KBM-7 (cell line): ENCODE results near the gene CIB2.

Source experiments
- DNase-seq: peaks from one replicate; pipeline ENCODE4 v3.0.0-alpha.2; 2015
- in situ Hi-C: fragments of 300-500 bp; cut with MboI; formaldehyde crosslinking; loops from 2 replicates; pipeline ENCODE4 v1.14.3; 2020; ENCODE audit warnings: low sequenced_read_pairs, low pct_unique_long_range_greater_than_20kb, mixed read lengths

CIB2 gene

DNA sequence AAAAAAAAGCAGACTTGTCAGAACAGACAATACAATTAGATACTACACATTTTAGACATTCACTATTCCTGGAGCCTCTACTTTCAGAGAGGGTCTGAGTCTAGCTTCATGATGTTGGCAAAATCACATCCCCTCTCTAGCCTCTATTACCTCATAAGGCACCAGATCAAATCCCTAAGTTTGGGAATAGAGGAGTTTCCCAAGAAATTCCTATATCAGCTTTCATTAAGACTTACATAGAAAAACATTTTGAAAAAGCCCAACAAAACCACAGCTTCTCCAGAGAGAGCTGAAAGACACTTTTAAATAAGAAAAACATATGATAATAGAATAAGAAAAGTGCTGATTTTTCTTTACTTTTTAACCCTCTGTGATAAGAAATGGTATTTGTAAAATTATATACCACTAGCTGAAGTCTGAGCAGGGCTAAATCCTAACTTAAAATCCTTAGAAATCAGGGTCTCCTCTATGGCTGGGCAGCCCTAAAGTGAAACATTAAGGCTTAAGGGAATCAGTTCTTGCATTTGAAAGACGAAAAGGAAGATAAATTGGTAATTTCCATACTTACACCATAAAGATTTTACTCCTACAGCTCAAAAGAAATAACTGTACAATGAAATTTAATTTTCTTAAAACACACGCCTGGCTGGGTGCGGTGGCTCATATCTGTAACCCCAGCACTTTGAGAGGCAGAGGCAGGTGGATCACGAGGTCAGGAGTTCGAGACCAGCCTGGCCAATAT lies 58.0 kb downstream of the CIB2 start:
- DNase-seq: no peak
- in situ Hi-C loops: no loop called here

DNA sequence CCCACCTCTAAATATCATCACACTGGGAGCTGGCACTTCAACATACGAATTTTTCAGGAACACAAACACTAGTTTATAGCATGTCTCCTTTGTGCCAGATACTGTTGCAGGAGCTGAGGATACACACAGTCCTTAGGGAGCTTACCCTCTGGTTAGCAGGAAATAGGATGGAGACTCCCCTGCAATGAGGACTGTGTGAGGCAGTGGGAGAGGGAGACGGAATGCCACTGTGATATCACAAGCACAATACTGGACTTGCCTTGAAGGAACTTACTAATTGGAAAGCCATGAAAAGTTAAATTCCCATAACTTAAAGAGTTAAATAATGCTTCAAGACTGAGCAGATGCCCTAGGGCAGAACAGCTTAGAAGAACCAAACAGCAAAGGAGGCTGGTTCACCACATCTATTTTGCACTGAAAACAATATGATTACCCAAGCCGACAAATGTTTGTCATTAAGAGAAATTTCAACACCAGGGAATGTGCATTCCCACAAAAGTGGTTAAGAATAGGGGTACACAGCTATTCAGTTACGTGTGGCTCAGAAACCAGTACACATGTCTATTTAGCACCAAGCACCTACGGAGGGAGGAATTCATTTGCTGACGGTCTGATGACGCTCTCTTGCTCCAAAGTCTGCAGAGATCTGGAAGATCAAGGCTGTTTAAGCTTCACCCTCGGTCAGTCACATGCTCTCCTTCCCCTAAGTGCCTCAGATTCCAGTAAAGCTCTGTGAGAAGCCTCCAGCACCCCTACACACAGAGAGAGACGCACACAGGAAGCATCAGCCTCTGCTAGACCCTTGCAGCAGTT lies 59.0 kb downstream of the CIB2 start:
- in situ Hi-C loops: no loop called here
- DNase-seq: no peak

DNA sequence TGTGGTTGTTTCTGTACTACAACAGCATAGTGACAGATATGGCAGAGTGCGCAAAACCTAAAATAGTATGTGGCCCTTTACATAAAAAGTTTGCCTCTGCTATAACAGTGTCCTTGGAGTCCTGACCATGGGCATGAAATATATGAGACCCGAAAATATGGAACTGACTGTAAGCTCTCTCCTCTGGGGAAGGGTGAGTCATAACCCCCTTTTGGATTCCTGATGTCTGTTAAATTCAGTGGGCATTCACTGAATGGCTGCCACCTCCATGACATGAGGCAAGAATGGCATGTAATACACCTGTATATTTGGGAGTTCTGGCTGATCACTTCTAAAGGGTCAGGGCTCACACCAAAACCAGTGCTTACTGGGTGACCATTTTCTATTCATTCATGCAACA lies 59.9 kb downstream of the CIB2 start:
- in situ Hi-C loops: no loop called here

DNA sequence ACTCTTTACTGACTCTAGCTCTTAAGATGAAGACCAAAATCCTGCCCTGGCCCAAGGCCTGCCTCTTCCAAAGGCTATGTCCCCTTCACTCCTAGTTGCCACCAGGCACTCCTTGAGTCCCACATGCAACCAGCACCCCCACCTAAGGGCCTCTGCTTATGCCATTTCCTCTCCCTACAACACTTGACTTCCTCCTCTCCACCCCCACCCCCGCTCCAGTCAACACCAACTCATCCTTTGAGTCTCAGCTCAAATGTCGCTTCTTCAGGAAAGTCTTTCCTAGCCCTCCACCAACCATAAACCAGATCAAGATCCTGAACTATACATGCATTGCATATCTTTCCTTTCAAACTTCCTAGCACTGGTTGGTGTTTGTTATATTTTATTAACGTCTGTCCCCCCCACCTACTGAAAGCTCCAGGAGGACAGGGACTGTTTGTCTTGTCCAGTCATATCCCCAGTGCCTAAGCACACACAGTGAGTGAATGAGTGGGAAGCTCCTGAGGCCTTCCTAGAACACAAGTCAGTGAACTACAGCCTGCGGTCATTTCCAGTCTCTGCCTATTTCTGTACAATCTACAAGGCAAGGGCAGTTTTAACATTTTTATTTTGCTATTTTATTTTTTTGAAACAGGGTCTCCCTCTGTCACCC lies 61.1 kb downstream of the CIB2 start:
- in situ Hi-C loops: no loop called here
- peak; percentile 89 for DNase-seq

More for the DNA sequence above, 59.9 kb downstream of the CIB2 start:
- no peak for DNase-seq

DNA sequence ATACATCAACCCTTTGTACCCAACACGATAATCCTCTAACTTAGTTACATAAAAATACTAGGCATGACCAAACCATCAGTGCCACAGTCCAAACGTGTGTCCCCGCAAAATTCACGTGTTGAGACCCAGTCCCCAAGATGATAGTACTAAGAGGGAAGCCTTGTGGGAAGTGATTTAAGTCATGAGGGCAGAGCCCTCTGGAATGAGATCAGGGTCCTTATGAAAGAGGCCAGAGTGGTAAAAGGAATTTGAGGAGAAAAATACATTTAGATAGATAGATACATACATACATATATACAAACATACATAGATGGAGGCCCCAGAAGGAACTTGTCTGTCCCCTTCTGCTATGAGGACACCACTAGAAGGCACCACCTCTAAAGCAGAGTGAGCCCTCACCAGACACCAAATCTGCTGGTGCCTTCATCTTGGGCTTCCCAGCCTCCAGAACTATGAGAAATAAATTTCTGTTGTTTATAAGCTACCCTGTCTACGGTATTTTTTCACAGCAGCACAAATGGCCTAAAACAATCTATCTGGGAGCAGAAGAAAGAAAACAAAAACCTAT lies 61.7 kb downstream of the CIB2 start:
- no peak for DNase-seq
- in situ Hi-C loops: no loop called here

DNA sequence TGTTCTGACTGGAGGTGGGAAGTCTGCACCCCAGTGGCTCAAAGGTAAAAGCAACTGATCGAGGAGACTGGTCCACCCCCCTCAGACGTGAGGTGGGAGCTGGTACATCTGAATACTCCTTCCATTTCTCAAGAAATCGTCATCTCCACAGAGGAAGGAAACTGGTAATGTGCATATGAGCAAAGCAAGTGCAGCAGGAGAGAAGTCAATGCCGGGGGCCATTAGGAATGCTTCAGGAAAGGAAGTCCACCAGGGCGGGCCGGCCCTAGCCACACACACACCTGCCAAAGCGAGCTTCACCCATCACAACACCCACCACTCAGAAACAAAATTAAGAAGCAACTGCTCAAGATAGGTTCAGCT lies 62.2 kb downstream of the CIB2 start:
- in situ Hi-C loops: no loop called here
- peak; percentile 60 for DNase-seq

DNA sequence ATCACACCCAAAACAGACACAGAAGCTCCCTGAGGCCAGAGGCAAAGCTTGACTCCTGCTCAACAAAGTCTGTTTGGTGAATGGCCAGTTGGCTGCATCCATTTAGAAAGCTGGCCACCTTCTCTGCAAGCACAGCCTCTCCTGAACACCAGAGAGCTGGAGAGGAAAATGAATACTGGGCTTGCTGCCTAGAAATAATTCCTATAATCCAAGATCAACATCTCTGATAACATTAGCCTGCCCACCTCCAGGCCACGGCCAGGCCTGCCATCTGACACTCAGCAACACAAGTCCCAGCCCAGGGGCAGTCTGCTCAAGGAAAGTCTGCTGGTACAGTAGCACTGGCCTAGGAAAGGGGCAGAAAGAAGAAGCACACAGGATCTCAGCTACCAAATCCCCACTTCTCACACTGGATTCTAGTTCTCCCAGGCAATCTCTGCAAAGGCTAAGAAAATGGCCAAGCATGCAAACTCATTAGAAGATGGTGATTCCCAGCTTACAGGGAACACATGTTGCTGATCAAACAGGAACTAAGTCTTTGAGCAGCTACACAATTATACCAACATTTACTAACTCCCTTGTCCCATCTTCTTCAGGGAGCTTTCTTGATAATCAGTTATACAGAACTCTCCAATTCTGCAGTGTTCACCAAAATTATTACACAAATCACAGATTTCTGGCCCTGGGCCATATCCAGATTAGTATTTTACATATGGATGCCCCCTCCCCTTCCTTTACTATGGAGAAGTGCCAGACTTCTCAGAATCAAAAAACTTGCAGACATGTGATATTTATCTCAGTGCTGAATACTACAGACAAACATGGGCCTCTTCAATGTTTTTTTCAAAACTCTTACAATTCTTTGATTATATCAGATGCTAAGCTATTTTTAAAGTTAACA lies 63.7 kb downstream of the CIB2 start:
- peak; percentile 56 for DNase-seq
- in situ Hi-C loops: no loop called here

DNA sequence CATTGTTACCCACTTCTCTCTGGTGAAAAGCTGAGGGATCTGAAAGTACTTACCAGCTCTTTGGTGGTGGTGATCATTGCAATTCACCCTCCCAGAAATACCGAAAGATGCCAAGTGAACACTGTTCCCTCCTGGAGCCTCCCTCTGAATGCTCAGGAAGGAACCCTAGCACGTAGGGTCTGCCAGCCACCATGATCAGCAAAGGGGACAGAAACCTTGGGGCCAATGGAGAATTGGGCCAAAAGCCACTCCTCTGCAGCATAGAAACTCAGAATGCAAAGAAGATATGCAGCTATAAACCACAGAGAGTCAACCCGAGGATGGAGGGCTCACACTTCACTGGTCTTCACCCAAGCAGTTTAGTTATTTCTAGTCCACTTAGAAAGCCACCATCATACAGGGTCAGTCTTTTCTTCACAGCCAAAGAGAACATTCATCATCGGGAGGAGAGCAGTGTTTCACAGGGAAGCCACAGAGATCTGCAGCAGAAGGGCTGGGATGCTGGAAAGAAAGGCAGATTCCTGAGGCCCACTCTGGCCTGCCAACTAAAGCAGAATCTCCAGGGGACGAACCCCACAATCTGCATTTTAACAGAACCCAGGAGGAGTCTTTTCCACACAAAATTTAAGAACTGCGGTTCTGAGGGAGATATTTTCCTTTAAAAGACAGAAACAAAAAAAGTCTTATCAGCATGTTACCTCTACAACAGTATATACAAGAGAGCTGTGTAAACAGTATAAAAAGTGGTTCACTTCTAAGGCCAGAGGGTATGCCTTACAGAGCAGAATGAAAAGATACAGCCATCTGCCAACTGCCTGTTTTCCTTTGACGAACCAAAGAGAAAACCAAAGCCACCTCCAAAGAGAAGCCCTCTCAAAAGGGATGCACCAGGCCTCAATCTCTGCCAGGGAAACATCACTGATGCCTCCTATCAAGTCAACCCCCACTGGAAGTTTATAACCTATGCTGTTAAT lies 65.0 kb downstream of the CIB2 start:
- DNase-seq: no peak
- in situ Hi-C loops: no loop called here

DNA sequence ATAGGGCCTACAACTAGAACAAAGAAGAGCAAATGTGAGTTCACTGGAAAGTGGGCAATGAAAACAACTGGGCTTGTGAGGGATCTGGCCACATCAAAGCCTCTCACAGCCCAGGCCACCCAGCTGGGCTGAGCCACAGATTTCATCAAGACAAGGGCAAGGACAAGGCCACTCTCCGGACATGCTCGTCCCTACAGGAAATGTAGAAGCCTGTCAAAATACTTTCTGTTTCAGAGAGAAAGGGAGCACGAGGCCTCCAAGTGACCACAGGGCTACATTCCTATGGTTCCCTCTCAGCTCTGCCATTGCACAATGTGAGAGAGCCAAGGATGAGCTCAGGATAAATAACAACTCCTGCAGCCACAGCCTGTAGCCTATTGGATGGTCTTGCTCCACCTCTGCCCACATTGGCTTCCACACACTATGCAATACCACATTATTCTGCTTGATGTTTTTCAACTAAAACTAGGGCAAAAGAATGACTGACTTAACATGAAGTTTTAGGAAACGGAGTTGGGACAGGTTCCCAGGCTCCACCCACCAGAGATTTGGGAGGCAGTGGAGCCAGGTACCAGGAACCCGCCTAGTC lies 65.9 kb downstream of the CIB2 start:
- in situ Hi-C loops: no loop called here
- DNase-seq: peak; percentile 87

DNA sequence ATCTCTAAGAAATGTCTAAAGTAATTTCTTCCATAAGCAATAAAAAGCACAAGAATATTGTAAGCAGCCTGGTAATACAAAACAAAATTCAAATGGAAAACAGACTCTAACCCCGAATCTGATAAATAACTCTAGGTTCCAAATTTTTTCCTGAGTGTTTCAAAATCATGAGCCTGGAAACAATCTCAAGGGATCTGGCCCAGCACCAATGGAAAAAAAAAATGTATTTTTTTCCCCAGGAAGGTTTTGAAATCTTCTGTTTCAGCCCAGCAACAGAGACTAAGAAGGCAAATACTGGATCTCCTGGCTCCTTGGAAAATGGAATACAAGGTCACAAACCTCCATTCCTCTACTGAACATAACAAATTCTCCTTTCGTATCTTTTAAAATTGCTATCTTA lies 66.7 kb downstream of the CIB2 start:
- DNase-seq: no peak
- in situ Hi-C loops: no loop called here

DNA sequence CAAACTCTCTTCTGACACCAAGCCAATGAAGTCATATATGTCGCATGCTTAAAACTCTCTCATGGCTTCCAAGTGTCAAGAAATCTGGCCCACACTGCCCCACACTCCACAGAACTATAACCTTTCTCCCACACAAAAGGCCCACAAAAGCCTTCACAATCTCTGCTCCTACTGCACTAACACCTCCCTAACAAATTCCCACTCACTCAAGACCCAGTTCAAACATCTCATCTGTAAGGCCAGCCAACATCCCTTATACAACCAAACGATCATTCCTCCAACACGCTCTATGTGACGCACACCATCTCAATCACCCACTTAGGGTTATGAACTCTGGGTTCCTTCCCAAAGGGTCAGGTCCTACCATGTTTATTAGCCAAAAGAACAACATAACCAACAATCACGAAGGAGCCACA lies 67.3 kb downstream of the CIB2 start:
- no peak for DNase-seq
- in situ Hi-C loops: no loop called here

DNA sequence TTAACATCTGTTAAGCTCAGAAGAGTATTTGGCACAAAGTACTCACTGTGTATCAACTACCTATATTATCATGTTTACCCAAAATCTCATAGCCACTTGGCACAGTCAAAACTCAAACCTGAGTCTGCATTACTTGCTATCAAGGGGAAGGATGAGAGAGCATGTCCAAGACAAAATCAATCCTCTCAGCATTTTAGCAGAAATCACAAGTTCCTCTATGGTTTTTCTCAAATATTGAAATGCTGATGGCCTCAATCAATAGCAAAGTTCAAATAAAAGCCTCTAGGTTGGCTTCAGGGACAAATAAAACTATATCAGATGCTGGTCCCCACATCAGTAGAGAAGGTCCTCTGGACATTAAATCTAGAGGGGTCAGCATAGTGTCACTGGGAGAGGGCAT lies 68.0 kb downstream of the CIB2 start:
- in situ Hi-C loops: no loop called here
- no peak for DNase-seq

DNA sequence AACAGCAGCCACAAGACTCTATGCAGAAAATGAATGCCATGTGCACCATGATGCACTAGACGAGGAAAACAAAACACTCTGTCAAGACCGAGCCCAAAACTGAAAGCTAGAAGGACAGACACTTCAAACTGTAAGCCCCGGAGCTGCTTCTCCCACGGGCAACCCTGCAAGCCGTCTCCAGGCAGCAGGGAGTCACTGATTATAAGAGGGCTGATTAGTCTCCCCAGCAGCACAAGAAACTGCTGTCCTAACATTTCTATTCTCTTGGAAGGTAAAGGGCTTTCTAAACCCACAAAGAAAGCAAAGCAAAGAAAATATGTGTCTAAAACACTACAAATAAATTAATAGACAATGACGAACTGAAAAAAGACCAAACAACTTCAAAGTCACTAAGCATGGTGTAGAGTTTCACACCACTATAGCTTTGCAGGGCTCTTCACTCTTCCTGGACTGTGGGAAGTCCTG lies 69.2 kb downstream of the CIB2 start:
- in situ Hi-C loops: no loop called here
- DNase-seq: peak; percentile 77

DNA sequence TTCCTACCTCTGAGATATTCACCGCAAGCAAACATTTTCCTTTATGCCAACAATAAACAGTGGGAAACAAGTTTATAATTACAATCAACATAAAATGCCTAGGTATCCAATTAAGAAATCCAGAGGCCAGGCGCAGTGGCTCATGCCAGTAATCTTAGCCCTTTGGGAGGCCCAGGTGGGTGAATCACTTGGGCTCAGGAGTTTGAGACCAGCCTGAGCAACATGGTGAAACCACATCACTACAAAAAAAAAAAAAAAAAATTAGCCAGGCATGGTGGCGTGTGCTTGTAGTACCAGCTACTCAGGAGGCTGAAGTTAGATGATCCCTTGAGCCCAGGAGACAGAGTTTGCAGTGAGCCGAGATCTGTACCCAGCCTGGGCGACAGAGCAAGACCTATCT lies 71.0 kb downstream of the CIB2 start:
- in situ Hi-C loops: no loop called here
- DNase-seq: no peak

DNA sequence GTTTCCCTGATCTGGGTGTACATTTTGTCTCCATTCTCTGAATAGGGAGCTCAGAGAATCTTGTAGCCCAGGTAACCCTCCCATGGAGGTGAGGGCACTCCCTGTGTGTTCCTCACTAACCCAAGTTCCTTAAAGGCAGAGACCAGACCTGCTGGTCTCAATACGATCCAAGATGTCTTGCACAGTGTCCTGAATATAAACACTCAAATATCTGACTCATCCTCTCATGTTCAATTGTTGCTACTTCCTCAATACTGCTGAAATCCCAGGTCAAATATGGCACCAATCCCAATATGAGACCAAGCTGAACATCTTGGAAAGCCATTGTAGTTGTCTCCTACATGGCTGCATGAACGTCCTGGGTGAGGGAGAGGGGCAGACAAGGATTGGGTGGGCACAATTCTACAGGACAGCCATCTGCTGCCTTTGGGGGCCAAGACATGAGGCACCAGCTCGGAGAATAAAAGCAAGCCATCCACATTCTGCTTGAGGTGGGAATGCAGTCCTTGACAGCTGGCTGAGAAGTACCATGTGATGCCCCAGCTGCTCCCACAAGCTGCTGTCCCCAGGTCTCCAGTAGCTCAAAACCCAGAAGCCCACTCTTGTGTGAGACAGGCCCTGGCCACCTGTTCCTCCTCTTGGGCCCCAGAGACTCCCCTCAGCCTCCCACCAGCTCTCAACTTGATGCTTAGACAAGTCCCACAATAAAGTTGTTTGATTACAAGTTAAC lies 72.0 kb downstream of the CIB2 start:
- DNase-seq: peak; percentile 61
- in situ Hi-C loops: no loop called here

DNA sequence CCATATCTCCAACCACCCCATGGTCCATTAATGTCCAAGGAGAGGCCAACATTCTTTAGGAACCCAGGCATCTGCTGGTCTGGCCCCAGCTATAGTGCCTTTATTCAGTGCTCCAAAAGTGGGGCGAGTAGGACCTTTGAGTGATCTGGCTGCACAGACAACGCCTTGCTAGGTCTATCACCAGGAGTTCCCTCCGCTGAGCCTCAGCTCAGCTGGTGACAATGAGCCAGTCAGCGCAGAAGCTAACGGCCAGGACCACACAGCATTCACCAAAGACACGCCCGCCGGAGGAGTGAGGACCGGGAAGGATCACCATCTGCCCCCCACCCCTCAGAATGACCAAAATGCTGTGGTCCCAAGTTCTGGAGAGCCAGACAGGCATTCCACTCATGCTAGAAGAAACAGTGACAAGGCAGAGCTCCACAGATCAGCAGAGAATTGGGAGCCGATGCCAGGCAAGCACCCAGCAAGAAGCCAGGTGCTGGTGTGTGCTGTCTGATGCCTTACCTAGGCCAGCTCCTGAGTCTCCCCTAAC lies 72.8 kb downstream of the CIB2 start:
- no peak for DNase-seq
- in situ Hi-C loops: no loop called here

DNA sequence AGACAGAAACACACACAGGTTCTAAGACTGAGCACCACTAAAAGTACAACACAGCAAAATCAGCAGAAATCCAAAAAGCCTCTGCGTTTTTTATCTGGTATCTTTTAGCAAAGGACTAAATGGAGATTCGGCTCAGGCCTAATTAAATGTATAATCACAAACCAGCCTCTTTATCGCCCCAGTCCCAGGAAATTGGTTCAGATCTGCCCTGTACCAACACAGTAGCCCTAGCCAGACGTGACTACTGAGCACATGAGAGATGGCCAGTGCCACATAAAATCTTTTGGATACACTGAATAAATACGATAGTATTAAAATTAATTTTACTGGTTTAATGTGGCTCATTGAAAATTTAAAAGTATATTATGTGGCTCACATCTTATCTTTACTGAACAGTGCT lies 73.4 kb downstream of the CIB2 start:
- DNase-seq: no peak
- in situ Hi-C loops: no loop called here
